Vagina (tissue), 2 donors: ENCODE data around the gene USH2A.

ENCODE experiments used
- CTCF ChIP-seq, 3 experiments: fragments of 450-650 bp in 2 of 3; fragments of 200-600 bp in 1 of 3; sonication (generic) in 1 of 3; IDR thresholded peaks; one replicate each; pipeline ENCODE4 v1.5.1; 2017 to 2019; ENCODE audit warnings: antibody characterized with exemption in 3 of 3, mild to moderate bottlenecking in 2 of 3, moderate library complexity in 2 of 3
- POLR2A ChIP-seq, 2 donors: fragments of 450-650 bp; IDR thresholded peaks; one replicate each; pipeline ENCODE4 v1.6.1; 2017; ENCODE audit warnings: antibody characterized with exemption in 2 of 2, mild to moderate bottlenecking in 2 of 2, moderate library complexity in 2 of 2
- POLR2AphosphoS5 ChIP-seq, 2 donors: sonication (generic); formaldehyde crosslinking; IDR thresholded peaks; one replicate each; pipeline ENCODE4 v1.9.0; 2017; ENCODE audit warnings: antibody characterized with exemption in 2 of 2, mild to moderate bottlenecking in 2 of 2, low read depth in 1 of 2; ENCODE audit not compliant: insufficient read depth in 1 of 2

DNA sequence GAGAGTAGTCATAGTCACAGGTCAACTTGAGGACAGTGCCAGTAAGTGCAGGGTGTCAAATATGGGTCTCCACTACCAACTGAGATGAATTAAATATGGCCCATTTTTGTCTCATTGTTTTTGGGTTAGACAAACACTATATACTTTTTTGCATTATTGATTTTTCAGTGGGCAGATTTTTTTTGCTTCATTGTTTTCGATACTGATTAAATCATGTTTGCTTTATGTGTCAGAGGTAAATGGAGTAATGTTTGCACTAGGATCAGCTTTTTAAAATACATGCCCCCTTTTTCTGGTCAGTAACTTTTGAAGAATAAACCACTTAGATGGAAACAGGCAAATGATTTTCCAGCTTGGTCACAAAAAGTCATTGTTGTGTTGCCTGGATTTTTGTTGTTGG is 199.0 kb downstream of the USH2A start:
- TF ChIP-seq CTCF (IDR thresholded peaks at IDR 0.05), result no peak
- TF ChIP-seq POLR2AphosphoS5 (IDR thresholded peaks at IDR 0.05; ENCODE audit: insufficient read depth in 1 of 2, low read depth in 1 of 2), result no peak
- no peak for TF ChIP-seq POLR2A (IDR thresholded peaks at IDR 0.05)
